Skeletal muscle cell (primary cell): ENCODE data around the gene HOXB3.

Source experiments
- DNase-seq: peaks from one replicate; pipeline ENCODE4 v3.0.0-alpha.2; 2010; ENCODE audit warnings: low read depth
- H3K4me3 ChIP-seq: 2 replicates; pipeline ENCODE4 v1.5.1; 2011; ENCODE audit warnings: low read depth, mild to moderate bottlenecking, control low read depth, low read length, moderate library complexity

Gene HOXB3

GRCh38 chr17:48499248-48499647 is 90.8 kb downstream of the HOXB3 start:
- no peak overlapping the region for H3K4me3 ChIP-seq
- no peak for DNase-seq
